ENCODE data around the gene CMYA5.

DNA sequence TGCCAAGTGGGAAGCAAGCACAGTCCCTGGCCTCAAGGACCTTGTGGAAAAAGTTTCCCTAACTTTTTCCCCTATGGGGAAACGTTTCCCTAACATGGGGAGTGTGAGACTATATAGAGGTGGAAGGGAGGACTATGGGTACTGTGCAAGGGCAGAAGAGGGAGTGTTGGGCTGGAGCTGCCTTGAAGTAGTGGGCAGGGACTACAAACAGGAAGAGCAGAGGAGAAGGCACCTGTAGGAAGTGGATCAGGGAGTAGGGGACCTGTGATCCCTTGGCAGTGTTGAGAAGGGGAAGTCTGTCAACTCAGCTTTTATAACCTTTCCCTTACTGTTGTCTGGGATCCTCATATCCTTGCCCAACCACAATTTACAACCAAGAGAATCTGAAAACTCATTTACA is 1.4 kb downstream of the CMYA5 start:
- TF ChIP-seq, protein P1, sequence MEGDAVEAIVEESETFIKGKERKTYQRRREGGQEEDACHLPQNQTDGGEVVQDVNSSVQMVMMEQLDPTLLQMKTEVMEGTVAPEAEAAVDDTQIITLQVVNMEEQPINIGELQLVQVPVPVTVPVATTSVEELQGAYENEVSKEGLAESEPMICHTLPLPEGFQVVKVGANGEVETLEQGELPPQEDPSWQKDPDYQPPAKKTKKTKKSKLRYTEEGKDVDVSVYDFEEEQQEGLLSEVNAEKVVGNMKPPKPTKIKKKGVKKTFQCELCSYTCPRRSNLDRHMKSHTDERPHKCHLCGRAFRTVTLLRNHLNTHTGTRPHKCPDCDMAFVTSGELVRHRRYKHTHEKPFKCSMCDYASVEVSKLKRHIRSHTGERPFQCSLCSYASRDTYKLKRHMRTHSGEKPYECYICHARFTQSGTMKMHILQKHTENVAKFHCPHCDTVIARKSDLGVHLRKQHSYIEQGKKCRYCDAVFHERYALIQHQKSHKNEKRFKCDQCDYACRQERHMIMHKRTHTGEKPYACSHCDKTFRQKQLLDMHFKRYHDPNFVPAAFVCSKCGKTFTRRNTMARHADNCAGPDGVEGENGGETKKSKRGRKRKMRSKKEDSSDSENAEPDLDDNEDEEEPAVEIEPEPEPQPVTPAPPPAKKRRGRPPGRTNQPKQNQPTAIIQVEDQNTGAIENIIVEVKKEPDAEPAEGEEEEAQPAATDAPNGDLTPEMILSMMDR (IDR thresholded peaks at IDR 0.05; ENCODE audit: low read depth, low read length, poor library complexity, severe bottlenecking), result no peak
- no peak for TF ChIP-seq EZH2phosphoT487 (IDR thresholded peaks at IDR 0.05; ENCODE audit: borderline replicate concordance, low read length)

All from DOHH2 (cell line).